SK-N-MC (cell line): Measurements from ENCODE around the gene PCSK5.

Source experiments
- DNase-seq: peaks from one replicate; pipeline ENCODE4 v3.0.0-alpha.2; 2011; ENCODE audit warnings: low read depth, low spot score
- H3K27ac ChIP-seq: fragments of 200-600 bp; sonication (generic); 2 replicates; pipeline ENCODE4 v1.5.1; 2016; ENCODE audit warnings: mixed run types
- H3K36me3 ChIP-seq: fragments of 200-600 bp; sonication (generic); 2 replicates; pipeline ENCODE4 v1.6.1; 2017; ENCODE audit warnings: antibody characterized with exemption, low read length, mixed read lengths; ENCODE audit not compliant: insufficient read depth
- H3K4me3 ChIP-seq: fragments of 200-600 bp; sonication (generic); 2 replicates; pipeline ENCODE4 v1.5.1; 2016
- H3K9ac ChIP-seq: fragments of 200-600 bp; sonication (generic); 2 replicates; pipeline ENCODE4 v1.8.0; 2017; ENCODE audit warnings: mixed run types, mixed read lengths; ENCODE audit not compliant: insufficient read length
- H3K9me3 ChIP-seq: fragments of 200-600 bp; sonication (generic); 2 replicates; pipeline ENCODE4 v1.6.1; 2017; ENCODE audit warnings: low read depth, mild to moderate bottlenecking, antibody characterized with exemption, low read length, moderate library complexity, mixed read lengths
- EZH2 ChIP-seq: fragments of 200-600 bp; sonication (generic); IDR thresholded peaks from one replicate; pipeline ENCODE4 v1.6.1; 2017; ENCODE audit warnings: antibody characterized with exemption
- FOXP2 ChIP-seq: optimal IDR thresholded peaks from 2 replicates; pipeline ENCODE3; 2011; ENCODE audit warnings: mild to moderate bottlenecking, moderate library complexity; ENCODE audit not compliant: insufficient read depth; ENCODE audit errors: extremely low read length, control extremely low read depth
- POLR2AphosphoS5 ChIP-seq: IDR thresholded peaks from 2 replicates; pipeline ENCODE4 v1.6.1; 2012; ENCODE audit warnings: mild to moderate bottlenecking, low read depth, low read length, borderline replicate concordance

PCSK5 gene

DNA sequence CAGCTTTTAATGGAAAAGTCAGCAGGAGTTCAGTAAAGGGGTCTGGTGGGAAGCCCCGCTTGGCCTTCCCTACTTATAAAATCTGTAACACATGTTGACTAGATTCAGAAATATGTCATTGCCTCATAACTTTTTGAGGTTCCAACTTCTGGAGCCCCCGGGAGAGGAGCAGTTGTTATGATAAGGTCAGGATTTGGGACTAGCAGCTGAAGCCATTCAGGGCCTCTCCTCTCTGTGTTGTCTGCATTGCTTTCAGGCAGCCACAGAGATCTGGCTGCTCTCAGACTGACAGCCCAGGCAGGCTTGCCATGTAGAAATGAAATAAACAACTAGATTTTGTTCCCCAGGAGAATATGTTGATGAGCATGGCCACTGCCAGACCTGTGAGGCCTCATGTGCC, 336.7 kb downstream of the PCSK5 start:
- Histone ChIP-seq H3K9ac (no peak overlapping the region), H3K9me3 (no peaks in the 10 kb centered on the region), H3K27ac (no peak overlapping the region), H3K4me3 (no peak overlapping the region), H3K36me3 (no peaks in the 10 kb centered on the region)
- no peak for TF ChIP-seq POLR2AphosphoS5
- no peak for TF ChIP-seq FOXP2
- TF ChIP-seq EZH2 = no peak
- no peak for DNase-seq

DNA sequence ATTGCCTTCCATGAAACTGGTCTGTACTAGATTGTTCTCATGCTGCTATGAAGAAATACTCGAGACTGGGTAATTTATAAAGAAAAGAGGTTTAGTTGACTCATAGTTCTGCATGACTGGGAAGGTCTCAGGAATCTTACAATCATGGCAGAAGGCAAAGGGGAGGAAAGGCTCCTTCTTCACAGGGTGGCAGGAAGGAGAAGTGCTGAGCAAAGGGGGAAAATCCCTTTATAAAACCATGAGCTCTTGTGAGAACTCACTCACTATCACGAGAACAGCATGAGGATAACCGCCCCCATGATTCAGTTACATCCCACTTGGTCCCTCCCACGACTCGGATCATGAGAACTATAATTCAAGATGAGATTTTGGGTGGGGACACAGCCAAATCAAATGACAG, 340.5 kb downstream of the PCSK5 start:
- Histone ChIP-seq H3K9ac (no peak overlapping the region), H3K9me3 (no peaks in the 10 kb centered on the region), H3K27ac (no peak overlapping the region), H3K4me3 (no peak overlapping the region), H3K36me3 (no peaks in the 10 kb centered on the region)
- DNase-seq = no peak
- TF ChIP-seq POLR2AphosphoS5 (no peak), FOXP2 (no peak), EZH2 (no peak)

DNA sequence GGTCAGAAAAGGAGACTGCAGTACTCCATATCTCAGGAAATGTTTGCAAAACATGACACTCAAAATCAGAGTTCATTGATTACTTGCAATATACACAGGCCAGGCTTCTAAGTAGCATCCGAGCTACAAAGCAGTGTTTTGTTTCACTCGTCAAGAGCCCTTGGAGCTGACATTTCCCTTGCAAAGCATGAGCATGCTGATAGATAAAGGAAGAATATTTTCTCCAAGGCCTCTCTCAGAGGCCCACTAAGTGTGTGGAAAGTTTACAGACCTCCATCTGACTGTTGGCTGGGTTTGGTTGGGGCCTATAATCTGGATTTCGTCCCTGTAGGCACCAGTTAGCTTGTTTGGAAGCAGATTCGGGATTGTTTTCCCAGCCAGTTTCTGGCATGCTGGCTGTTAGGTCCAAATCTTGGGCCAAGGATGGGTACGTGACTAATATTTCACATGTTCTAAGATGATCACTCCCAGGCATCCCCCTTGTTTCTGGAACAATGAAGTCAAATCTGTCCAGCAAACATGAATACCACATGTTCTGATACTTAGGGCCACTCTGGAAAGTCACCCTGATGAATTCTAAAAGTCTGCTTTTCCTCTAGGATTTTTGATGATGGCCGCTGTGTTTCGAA, 342.5 kb downstream of the PCSK5 start:
- Histone ChIP-seq H3K9me3 (no peaks in the 10 kb centered on the region), H3K9ac (no peak overlapping the region), H3K36me3 (no peaks in the 10 kb centered on the region), H3K4me3 (no peak overlapping the region), H3K27ac (no peak overlapping the region)
- no peak for DNase-seq
- TF ChIP-seq FOXP2 (no peak), POLR2AphosphoS5 (no peak), EZH2 (no peak)

GRCh38 chr9:76240578-76240977, 350.1 kb downstream of the PCSK5 start:
- no peak overlapping the region for H3K4me3 ChIP-seq
- no peak for DNase-seq
- no peaks in the 10 kb centered on the region for H3K9me3 ChIP-seq
- no peak overlapping the region for H3K27ac ChIP-seq
- TF ChIP-seq FOXP2 (no peak), EZH2 (no peak), POLR2AphosphoS5 (no peak)
- no peak overlapping the region for H3K9ac ChIP-seq
- H3K36me3 ChIP-seq = no peaks in the 10 kb centered on the region

- Histone ChIP-seq H3K27ac (no peak overlapping the region), H3K36me3 (no peaks in the 10 kb centered on the region), H3K9me3 (no peaks in the 10 kb centered on the region), H3K4me3 (no peak overlapping the region), H3K9ac (no peak overlapping the region)
- TF ChIP-seq EZH2 (no peak), POLR2AphosphoS5 (no peak), FOXP2 (no peak)
- no peak for DNase-seq
These were observed 355.0 kb downstream of the PCSK5 start for GRCh38 chr9:76245518-76245917.

DNA sequence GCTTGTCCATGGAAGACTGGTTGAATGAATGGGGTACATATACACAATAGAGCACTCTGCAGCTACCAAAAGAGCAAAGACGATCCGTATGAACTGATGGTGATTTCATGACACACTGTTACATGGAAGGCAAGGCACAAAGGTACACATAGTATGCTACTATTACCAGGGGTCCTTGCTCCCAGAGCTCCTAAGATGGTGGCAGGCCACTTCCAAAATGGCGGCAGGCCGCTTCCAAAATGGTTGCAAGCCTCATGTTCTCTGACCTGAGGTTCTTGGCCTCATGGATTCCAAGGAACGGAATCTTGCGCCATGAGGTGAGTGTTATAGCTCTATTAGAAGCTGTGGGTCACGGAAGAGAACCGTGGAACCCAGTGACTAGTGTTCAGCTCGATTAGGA, 356.2 kb downstream of the PCSK5 start:
- Histone ChIP-seq H3K9ac (no peak overlapping the region), H3K27ac (no peak overlapping the region), H3K36me3 (no peaks in the 10 kb centered on the region), H3K9me3 (no peaks in the 10 kb centered on the region), H3K4me3 (no peak overlapping the region)
- TF ChIP-seq FOXP2 = no peak
- no peak for TF ChIP-seq EZH2
- no peak for TF ChIP-seq POLR2AphosphoS5
- DNase-seq = no peak

GRCh38 chr9:76247426-76247825, 357.0 kb downstream of the PCSK5 start:
- Histone ChIP-seq H3K36me3 (no peaks in the 10 kb centered on the region), H3K9me3 (no peaks in the 10 kb centered on the region), H3K9ac (no peak overlapping the region), H3K27ac (no peak overlapping the region), H3K4me3 (no peak overlapping the region)
- no peak for TF ChIP-seq EZH2
- TF ChIP-seq POLR2AphosphoS5 = no peak
- DNase-seq = no peak

GRCh38 chr9:76249309-76249708, 358.8 kb downstream of the PCSK5 start:
- DNase-seq = no peak
- no peak overlapping the region for H3K27ac ChIP-seq
- no peak overlapping the region for H3K4me3 ChIP-seq
- no peaks in the 10 kb centered on the region for H3K36me3 ChIP-seq
- no peaks in the 10 kb centered on the region for H3K9me3 ChIP-seq
- TF ChIP-seq POLR2AphosphoS5 (no peak), EZH2 (no peak), FOXP2 (no peak)
- H3K9ac ChIP-seq = no peak overlapping the region
